LNCaP clone FGC (cell line): ENCODE data around the gene FAM120C.

Experiments used
- DNase-seq: peaks from one replicate; pipeline ENCODE4 v3.0.0-alpha.2; 2011; ENCODE audit warnings: low read depth
- H3K4me3 ChIP-seq: 2 replicates; pipeline ENCODE4 v1.5.1; 2011; ENCODE audit warnings: mild to moderate bottlenecking, low read depth, low read length, control low read depth
- CTCF ChIP-seq: IDR thresholded peaks from 2 replicates; pipeline ENCODE4 v1.5.1; 2012; ENCODE audit warnings: mild to moderate bottlenecking; ENCODE audit not compliant: control insufficient read depth, insufficient read depth; ENCODE audit errors: extremely low read depth

The FAM120C gene, protein sequence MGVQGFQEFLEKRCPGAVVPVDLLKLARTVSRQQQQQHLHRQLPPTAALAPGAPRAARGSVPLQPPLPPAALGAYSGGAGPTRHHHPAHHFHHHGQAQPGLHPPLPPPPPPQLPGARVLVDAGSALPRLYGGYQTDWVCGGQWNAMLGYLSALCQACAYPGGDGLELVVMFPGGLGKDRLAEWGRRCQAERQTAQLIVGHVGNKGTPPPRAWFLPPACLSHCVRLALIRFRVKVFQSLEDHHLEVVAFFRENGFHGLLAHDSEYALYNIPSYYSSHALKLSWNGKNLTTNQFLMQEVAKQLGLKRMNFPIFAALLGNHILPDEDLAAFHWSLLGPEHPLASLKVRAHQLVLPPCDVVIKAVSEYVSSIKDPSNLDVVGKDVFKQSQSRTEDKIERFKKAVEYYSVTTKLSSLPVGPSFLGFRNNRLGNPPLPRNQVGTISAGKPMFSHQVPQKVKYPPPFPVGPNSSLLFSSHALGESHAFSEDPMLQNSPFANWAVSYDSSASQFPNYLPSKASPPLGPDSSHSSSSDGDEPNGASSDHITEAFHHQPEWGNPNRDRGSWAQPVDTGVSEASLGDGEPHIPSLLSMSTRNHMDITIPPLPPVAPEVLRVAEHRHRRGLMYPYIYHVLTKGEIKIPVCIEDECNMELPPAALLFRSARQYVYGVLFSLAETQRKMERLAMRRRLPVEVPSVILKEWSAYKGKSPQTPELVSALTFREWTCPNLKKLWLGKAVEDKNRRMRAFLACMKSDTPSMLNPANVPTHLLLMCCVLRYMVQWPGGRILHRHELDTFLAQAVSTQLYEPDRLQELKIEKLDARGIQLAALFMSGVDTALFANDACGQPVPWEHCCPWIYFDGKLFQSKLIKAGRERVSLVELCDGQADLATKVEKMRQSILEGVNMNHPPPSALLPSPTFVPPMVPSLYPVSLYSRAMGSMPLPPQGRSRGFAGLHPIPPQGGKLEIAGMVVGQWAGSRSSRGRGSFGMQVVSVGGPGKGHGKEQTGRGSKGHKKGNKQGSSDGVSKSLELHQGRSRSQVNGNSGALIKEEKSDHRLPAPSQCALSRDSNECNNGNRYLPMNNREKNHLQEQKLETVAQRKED

DNA sequence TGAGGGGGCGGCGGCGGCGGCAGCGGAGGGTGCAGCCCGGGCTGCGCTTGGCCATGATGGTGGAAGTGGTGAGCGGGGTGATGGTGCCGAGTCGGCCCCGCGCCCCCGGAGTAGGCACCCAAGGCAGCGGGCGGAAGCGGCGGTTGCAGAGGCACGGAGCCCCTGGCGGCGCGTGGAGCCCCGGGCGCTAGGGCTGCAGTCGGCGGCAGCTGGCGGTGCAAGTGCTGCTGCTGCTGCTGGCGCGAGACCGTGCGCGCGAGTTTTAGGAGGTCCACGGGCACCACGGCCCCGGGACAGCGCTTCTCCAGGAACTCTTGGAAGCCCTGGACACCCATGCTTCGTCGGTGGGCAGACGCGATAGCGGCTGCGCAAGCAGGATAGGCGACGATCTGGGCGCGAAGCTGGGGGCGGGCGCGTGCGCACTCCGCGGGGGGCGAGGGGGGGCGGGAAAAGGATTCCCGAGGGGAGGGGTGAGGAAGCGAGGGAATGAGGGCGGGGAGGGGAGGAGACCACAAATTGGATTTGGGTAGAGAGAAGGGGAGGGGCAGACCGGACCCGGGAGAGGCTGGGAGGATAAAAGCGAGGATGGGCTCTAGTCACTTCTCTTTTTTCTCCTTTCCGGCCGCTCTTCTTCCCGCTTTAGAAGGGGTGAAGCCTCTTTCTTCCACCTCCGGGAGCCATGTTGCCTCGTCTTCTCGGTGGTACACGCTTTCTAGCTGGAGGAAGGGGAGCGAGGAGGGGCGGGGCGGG lies at the start of gene FAM120C:
Gene FAM120C, minus strand, starts transcription at position 391 of the 750 bp plus-strand sequence. Its CDS starts 56 bp downstream, at position 335.
- peak within 1 kb of the TSS; percentile 56 for H3K4me3 ChIP-seq
- no peak for TF ChIP-seq CTCF
- DNase-seq: peak; percentile 34

DNA sequence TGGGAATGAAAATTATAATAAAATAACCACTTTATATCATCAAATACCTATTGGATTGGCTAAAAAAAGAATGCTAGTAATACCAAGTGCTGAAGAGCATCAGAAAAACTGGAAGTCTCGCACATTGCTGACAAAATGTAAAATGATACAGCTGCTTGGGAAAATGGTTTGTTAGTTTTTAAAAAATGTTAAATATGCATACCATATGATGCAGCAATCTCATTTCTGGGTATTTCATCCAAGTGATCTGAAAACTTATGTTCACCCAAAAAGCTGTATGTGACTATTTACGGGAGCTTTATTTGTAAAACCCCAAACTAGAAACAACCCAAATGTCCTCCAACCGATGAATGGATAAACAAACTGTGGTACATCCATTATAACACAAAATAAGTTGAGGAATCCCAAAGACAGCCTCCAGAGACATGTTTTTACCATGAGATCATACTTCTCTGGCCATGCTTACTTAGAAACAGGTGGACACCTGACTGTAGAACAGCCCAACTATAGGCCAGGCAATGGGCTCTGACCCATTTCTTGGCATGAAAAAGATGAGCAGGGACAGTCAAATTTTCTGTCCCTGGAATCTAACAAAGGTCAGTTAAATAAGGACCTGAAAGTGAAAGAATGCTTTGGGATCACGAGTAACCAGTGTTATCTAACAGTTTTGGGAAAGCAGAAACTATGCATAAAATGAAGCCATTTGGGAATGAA lies 47.5 kb upstream of the FAM120C start:
- H3K4me3 ChIP-seq: no peak overlapping the region
- TF ChIP-seq CTCF: no peak
- no peak for DNase-seq

- H3K4me3 ChIP-seq: no peak overlapping the region
- TF ChIP-seq CTCF: no peak
- DNase-seq: no peak
Measured at GRCh38 chrX:54223581-54223980, 40.5 kb upstream of the FAM120C start.

GRCh38 chrX:54213603-54214002 lies 30.5 kb upstream of the FAM120C start:
- no peak overlapping the region for H3K4me3 ChIP-seq
- DNase-seq: no peak
- no peak for TF ChIP-seq CTCF

- DNase-seq: no peak
- no peak overlapping the region for H3K4me3 ChIP-seq
- no peak for TF ChIP-seq CTCF
Measured at GRCh38 chrX:54208531-54208930, 25.5 kb upstream of the FAM120C start.

GRCh38 chrX:54198262-54198661 lies 15.2 kb upstream of the FAM120C start:
- TF ChIP-seq CTCF: no peak
- DNase-seq: no peak
- H3K4me3 ChIP-seq: no peak overlapping the region
